Adrenal gland (tissue), 12 donors: ENCODE measurements around the gene ADGRL2. TPM values are rescaled to one million over a fixed set of nuclear protein-coding genes. Genes with fewer than 3 reads are reported as not detected.

ENCODE experiments used
- DNase-seq, 7 donors: peaks; one replicate each; pipeline ENCODE4 v3.0.0-alpha.2; 2019 to 2020
- H3K27ac ChIP-seq, 5 donors: fragments of 200-600 bp; sonication (generic) in 4 of 5; 1 replicate in 3 of 5; 2 replicates in 2 of 5; pipeline versions ENCODE4 v1.5.1 to v1.8.0; 2016 to 2020; ENCODE audit warnings: mild to moderate bottlenecking in 1 of 5
- H3K27me3 ChIP-seq: fragments of 200-600 bp; 2 replicates; pipeline ENCODE4 v1.8.0; 2021
- H3K36me3 ChIP-seq, 2 donors: fragments of 200-600 bp; replicated peaks in 1 of 2; 1 replicate in 1 of 2; 2 replicates in 1 of 2; pipeline versions ENCODE4 v1.5.1 to v1.8.0; 2018 to 2022
- H3K4me1 ChIP-seq, 2 donors: fragments of 200-600 bp; replicated peaks in 1 of 2; 1 replicate in 1 of 2; 2 replicates in 1 of 2; pipeline versions ENCODE4 v1.5.1 to v1.8.0; 2018 to 2021
- H3K4me3 ChIP-seq, 4 donors: fragments of 200-600 bp; sonication (generic) in 3 of 4; one replicate each; pipeline ENCODE4 v1.5.1; 2016 to 2018
- H3K9me3 ChIP-seq, 3 donors: fragments of 200-600 bp; sonication (generic) in 1 of 3; replicated peaks in 1 of 3; 1 replicate in 2 of 3; 2 replicates in 1 of 3; pipeline versions ENCODE4 v1.5.1 to v1.8.0; 2016 to 2021
- CTCF ChIP-seq, 6 experiments: fragments of 450-650 bp in 4 of 6; fragments of 200-600 bp in 2 of 6; sonication (generic) in 1 of 6; IDR thresholded peaks; 1 replicate in 5 of 6; 2 replicates in 1 of 6; pipeline versions ENCODE4 v1.5.1 to v1.8.0; 2016 to 2021; ENCODE audit warnings: antibody characterized with exemption in 6 of 6, mild to moderate bottlenecking in 2 of 6, moderate library complexity in 1 of 6
- POLR2A ChIP-seq, 2 donors: fragments of 450-650 bp; IDR thresholded peaks; one replicate each; pipeline ENCODE4 v1.6.1; 2017; ENCODE audit warnings: antibody characterized with exemption in 2 of 2, mild to moderate bottlenecking in 2 of 2, moderate library complexity in 1 of 2
- WGBS, 4 donors: extraction: QIAGEN DNeasy Blood & Tissue Kit in 2 of 4; methylation state at CpG; one replicate each; pipeline versions ENCODE4 v1.1.5 to v1.1.7; 2013 to 2017; 5-methylcytosine and 5-hydroxymethylcytosine counted together
- intact Hi-C, 2 donors: fragments of 100-400 bp; cut with DNase I; formaldehyde crosslinking; loops; one replicate each; pipeline versions ENCODE4 v1.14.1 to v1.15.0; 2022 to 2023
- polyA plus RNA-seq, 3 donors: library from polyadenylated mRNA; stranded (reverse); fragments of 200-250 nt in 2 of 3; fragments of 350-450 nt in 1 of 3; fragmentation: Illumina TruSeq in 1 of 3; extraction: RNeasy Lipid Tissue Mini Kit (QIAGEN cat#74804) in 1 of 3; gene quantifications; one replicate each; pipeline ENCODE4 v1.2.3, GENCODE V29; 2013 to 2014
- total RNA-seq, 9 donors: library from RNA; depleted of rRNA in 4 of 9; stranded (reverse); fragments of >200 nt in 4 of 9; fragments of 120-200 nt in 1 of 9; fragmentation: NEBNext Ultra II Directional in 1 of 9; extraction: Animal tissue kit (Norgen Biotek cat#: 25700) in 1 of 9; gene quantifications; one replicate each; pipeline versions ENCODE4 v1.1.0 to v1.2.4, GENCODE V29; 2013 to 2023
- donor health status: healthy with polysubstance abuse.
- donor health status: Bipolar disorder and iron deficiency.
- donor health status: DM: yes; HTN: yes; CAD: no.
- donor health status: DM: no; HTN: no; CAD: no.
- donor health status: DM: no; HTN: no; CAD: no.
- donor health status: DM: yes; HTN: yes; CAD: no.

The ADGRL2 gene
- total and polyA plus RNA-seq, 12 donors: 24.2 to 170 (median 58.9) TPM

- H3K27me3 ChIP-seq: no peaks in the 10 kb centered on the region
- TF ChIP-seq CTCF (IDR thresholded peaks at IDR 0.05) (no peak), POLR2A (IDR thresholded peaks at IDR 0.05) (no peak)
- H3K9me3 ChIP-seq: no peaks in the 10 kb centered on the region
- intact Hi-C loops: no loop called here
- DNase-seq: no peak
- no peak overlapping the region for H3K27ac ChIP-seq
- H3K36me3 ChIP-seq: no peaks in the 10 kb centered on the region
- 86 to 92% (median 90%) methylated on average over 2 of the region's 2 CpGs for WGBS, 4 donors
- H3K4me3 ChIP-seq: no peak overlapping the region
- H3K4me1 ChIP-seq: peaks cover 6 to 29% of the 10 kb centered on the region in 2 donors
Measured at GRCh38 chr1:81820765-81821164, 20.0 kb downstream of the ADGRL2 start.

GRCh38 chr1:81823082-81823481, 22.3 kb downstream of the ADGRL2 start:
- Histone ChIP-seq H3K4me1 (peaks cover 0 to 21% of the 10 kb centered on the region in 2 donors), H3K4me3 (no peak overlapping the region), H3K27me3 (no peaks in the 10 kb centered on the region), H3K27ac (no peak overlapping the region), H3K9me3 (no peaks in the 10 kb centered on the region), H3K36me3 (no peaks in the 10 kb centered on the region)
- WGBS, 4 donors: 86 to 91% (median 89%) methylated on average over 4 of the region's 4 CpGs
- TF ChIP-seq CTCF (IDR thresholded peaks at IDR 0.05) (no peak), POLR2A (IDR thresholded peaks at IDR 0.05) (no peak)
- intact Hi-C loops: no loop called here
- DNase-seq: no peak

GRCh38 chr1:81824759-81825158, 24.0 kb downstream of the ADGRL2 start:
- no peaks in the 10 kb centered on the region for H3K9me3 ChIP-seq
- TF ChIP-seq POLR2A (IDR thresholded peaks at IDR 0.05): no peak
- TF ChIP-seq CTCF (IDR thresholded peaks at IDR 0.05): no peak
- intact Hi-C loops: no loop called here
- H3K36me3 ChIP-seq: no peaks in the 10 kb centered on the region
- no peak for DNase-seq
- WGBS, 4 donors: 68 to 73% (median 71%) methylated on average over 4 of the region's 4 CpGs
- no peaks in the 10 kb centered on the region for H3K27me3 ChIP-seq
- H3K4me3 ChIP-seq: no peak overlapping the region
- peaks cover 0 to 20% of the 10 kb centered on the region in 2 donors for H3K4me1 ChIP-seq
- H3K27ac ChIP-seq: no peak overlapping the region

- no peaks in the 10 kb centered on the region for H3K36me3 ChIP-seq
- WGBS, 4 donors: 68 to 74% (median 71%) methylated on average over 1 of the region's 1 CpG
- TF ChIP-seq CTCF (IDR thresholded peaks at IDR 0.05) (no peak), POLR2A (IDR thresholded peaks at IDR 0.05) (no peak)
Measured at GRCh38 chr1:81827942-81828341, 27.2 kb downstream of the ADGRL2 start.

More at GRCh38 chr1:81827942-81828341, 27.2 kb downstream of the ADGRL2 start:
- H3K27ac ChIP-seq: no peak overlapping the region
- DNase-seq: no peak
- peaks cover 5 to 26% of the 10 kb centered on the region in 2 donors for H3K4me1 ChIP-seq
- intact Hi-C loops: no loop called here
- H3K9me3 ChIP-seq: no peaks in the 10 kb centered on the region
- no peaks in the 10 kb centered on the region for H3K27me3 ChIP-seq
- no peak overlapping the region for H3K4me3 ChIP-seq
